Right lobe of liver (tissue), 4 donors: ENCODE measurements around the gene ELF1.

Source experiments
- POLR2A ChIP-seq: fragments of 450-650 bp; IDR thresholded peaks from one replicate; pipeline ENCODE4 v1.6.1; 2017; ENCODE audit warnings: antibody characterized with exemption, mild to moderate bottlenecking
- TF ChIP-seq, protein P1 (sequence below), 4 donors: fragments of 200-600 bp in 3 of 4; fragments of 450-650 bp in 1 of 4; IDR thresholded peaks; one replicate each; pipeline versions ENCODE4 v1.5.1 to v1.8.0; 2016 to 2022; ENCODE audit warnings: antibody characterized with exemption in 4 of 4, mild to moderate bottlenecking in 2 of 4
- donor health status: DM: no; HTN: no; CAD: no.
- donor health status: DM: no; HTN: no; CAD: no.
- donor health status: DM: no; HTN: yes; CAD: no.

DNA sequence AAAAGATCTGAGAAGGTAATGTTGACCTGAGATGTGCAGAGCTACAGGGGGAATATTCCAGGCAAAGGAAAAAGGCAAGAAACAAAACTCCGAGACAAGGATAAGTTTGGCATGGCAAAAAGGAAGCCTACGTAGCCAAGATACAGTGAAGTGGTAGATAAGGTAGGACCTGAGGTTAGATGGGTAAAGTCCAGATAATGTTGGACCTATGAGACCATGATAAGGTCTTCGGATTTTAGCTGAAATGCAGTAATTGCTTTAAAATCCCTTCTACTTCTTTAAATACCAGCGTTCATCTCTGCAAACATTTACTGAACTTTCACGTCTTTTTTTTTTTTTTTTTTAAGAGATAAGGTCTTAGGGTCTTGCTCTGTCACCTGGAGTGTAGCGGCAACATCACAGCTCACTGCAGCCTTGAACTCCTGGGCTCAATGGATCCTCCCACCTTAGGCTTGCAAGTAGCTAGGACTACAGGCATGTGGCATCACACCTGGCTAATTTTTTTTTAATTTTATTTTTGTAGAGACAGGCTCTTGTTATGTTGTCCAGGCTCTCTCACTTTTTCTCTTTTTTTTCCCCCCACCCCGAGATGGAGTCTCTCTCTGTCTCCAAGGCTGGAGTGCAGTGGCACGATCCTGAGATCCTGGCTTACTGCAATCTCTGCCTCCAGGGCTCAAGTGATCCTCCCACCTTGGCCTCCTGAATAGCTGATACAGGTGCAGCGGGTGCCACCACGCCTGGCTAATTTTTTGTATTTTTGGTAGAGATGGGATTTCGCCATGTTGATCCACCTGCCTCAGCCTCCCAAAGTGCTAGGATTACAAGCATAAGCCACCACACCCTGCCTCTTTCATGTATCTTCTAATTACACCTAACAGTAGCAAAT lies 38.0 kb upstream of the ELF1 start:
- TF ChIP-seq, protein P1, sequence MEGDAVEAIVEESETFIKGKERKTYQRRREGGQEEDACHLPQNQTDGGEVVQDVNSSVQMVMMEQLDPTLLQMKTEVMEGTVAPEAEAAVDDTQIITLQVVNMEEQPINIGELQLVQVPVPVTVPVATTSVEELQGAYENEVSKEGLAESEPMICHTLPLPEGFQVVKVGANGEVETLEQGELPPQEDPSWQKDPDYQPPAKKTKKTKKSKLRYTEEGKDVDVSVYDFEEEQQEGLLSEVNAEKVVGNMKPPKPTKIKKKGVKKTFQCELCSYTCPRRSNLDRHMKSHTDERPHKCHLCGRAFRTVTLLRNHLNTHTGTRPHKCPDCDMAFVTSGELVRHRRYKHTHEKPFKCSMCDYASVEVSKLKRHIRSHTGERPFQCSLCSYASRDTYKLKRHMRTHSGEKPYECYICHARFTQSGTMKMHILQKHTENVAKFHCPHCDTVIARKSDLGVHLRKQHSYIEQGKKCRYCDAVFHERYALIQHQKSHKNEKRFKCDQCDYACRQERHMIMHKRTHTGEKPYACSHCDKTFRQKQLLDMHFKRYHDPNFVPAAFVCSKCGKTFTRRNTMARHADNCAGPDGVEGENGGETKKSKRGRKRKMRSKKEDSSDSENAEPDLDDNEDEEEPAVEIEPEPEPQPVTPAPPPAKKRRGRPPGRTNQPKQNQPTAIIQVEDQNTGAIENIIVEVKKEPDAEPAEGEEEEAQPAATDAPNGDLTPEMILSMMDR (IDR thresholded peaks at IDR 0.05): no peak
- no peak for TF ChIP-seq POLR2A
